Chondrocyte (in vitro differentiated cells): ENCODE results near the gene ALX4. TPM values are rescaled to one million over a fixed set of nuclear protein-coding genes. Genes with fewer than 3 reads are reported as not detected.

Experiments used
- DNase-seq: peaks from one replicate; pipeline ENCODE4 v3.0.0; 2021; ENCODE audit warnings: mixed read lengths, low spot score
- H3K27ac Mint-ChIP-seq: one replicate; pipeline ENCODE4 v1.8.0; 2021; ENCODE audit warnings: mild to moderate bottlenecking, moderate library complexity, mixed read lengths; ENCODE audit not compliant: unreplicated experiment
- H3K27me3 Mint-ChIP-seq: 2 replicates; pipeline ENCODE4 v1.8.0; 2021; ENCODE audit warnings: low read depth, mixed read lengths
- H3K36me3 Mint-ChIP-seq: 2 replicates; pipeline ENCODE4 v1.8.0; 2021; ENCODE audit warnings: low read depth, mixed read lengths
- H3K4me1 Mint-ChIP-seq: 2 replicates; pipeline ENCODE4 v1.8.0; 2021; ENCODE audit warnings: low read depth, mild to moderate bottlenecking, mixed read lengths
- H3K4me3 Mint-ChIP-seq: one replicate; pipeline ENCODE4 v1.8.0; 2021; ENCODE audit warnings: mild to moderate bottlenecking, moderate library complexity, mixed read lengths; ENCODE audit not compliant: unreplicated experiment
- H3K9me3 Mint-ChIP-seq: 2 replicates; pipeline ENCODE4 v1.8.0; 2021; ENCODE audit warnings: low read depth, mixed read lengths
- total RNA-seq: library from RNA; stranded (reverse); gene quantifications from 3 replicates; pipeline ENCODE4 v1.2.1, GENCODE V29; 2021
- TF ChIP-seq, protein P1 (sequence below): fragments of 200-600 bp; sonication (generic); IDR thresholded peaks from 2 replicates; pipeline ENCODE4 v1.5.0; 2021; ENCODE audit warnings: antibody characterized with exemption, mild to moderate bottlenecking, moderate library complexity

Gene ALX4
- total RNA-seq, 1 donor from 2014 or later: not detected

DNA sequence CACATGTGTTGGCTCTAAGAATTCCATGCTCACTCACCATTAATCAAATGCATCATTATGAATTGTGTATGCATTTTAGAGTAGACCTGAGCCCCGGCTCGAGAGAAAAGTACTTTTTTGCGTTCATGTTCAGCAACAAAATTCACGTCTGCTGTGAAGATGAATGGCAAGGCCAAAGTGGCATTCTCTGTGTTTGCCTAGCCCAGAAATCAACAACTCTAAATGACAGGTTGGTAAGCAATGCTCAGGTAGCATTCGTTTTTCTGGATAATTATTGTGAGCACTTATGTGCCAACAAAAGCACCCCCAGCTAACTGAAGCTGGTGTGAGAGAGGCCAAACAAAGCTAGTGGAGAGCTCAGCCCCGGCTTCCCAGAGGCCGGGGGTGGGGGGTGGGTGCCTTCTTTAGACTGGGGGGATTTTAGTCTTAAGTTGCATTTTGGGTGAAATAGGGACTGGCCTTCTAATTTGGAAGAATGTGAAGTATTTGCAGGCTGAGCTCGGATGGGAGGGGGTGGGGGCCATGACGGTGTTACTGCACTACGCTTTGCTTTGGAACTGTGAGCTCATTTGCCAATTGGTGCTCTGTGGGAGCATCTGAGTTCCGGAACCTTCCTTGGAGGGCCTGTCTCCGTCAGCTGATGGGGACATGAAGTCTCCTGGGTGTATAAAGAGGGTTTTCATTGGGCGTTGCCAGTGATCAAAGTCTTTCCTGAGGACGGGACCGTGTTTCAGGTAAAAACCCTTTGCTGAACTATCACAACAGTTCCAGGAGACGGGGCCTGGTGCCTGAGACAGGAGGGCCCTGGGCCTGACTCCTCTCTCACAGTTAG, 29.0 kb upstream of the ALX4 start:
- no peak for DNase-seq
- Mint-ChIP-seq H3K36me3 (no peaks in the 10 kb centered on the region), H3K4me1 (no peaks in the 10 kb centered on the region), H3K9me3 (no peaks in the 10 kb centered on the region), H3K27ac (no peak overlapping the region), H3K4me3 (no peak overlapping the region), H3K27me3 (peaks cover 44% of the 10 kb centered on the region)
- TF ChIP-seq, protein P1, sequence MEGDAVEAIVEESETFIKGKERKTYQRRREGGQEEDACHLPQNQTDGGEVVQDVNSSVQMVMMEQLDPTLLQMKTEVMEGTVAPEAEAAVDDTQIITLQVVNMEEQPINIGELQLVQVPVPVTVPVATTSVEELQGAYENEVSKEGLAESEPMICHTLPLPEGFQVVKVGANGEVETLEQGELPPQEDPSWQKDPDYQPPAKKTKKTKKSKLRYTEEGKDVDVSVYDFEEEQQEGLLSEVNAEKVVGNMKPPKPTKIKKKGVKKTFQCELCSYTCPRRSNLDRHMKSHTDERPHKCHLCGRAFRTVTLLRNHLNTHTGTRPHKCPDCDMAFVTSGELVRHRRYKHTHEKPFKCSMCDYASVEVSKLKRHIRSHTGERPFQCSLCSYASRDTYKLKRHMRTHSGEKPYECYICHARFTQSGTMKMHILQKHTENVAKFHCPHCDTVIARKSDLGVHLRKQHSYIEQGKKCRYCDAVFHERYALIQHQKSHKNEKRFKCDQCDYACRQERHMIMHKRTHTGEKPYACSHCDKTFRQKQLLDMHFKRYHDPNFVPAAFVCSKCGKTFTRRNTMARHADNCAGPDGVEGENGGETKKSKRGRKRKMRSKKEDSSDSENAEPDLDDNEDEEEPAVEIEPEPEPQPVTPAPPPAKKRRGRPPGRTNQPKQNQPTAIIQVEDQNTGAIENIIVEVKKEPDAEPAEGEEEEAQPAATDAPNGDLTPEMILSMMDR: no peak

DNA sequence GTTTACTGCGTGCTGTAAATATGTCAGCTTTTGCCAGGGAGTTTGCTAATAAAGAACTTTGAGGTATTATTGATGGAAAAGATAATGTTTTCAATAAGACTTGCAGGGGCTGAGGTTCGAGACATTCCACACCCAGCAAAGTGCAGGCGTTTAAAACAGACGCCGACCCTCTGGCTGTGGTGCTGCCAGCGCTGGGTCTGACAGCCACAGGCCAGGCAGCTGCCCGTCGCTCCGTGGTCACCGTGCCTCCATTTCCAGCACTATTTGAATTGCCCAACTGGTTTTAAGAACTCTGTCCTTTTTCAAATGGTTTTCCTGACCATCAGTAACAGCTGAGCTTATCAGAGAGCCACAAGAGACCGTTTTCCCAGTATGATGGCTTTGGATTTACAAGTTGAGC, 28.1 kb upstream of the ALX4 start:
- H3K4me3 Mint-ChIP-seq: no peak overlapping the region
- H3K27ac Mint-ChIP-seq: no peak overlapping the region
- TF ChIP-seq, protein P1: no peak
- H3K27me3 Mint-ChIP-seq: peaks cover 44% of the 10 kb centered on the region
- H3K9me3 Mint-ChIP-seq: no peaks in the 10 kb centered on the region
- DNase-seq: no peak
- H3K36me3 Mint-ChIP-seq: no peaks in the 10 kb centered on the region
- no peaks in the 10 kb centered on the region for H3K4me1 Mint-ChIP-seq

DNA sequence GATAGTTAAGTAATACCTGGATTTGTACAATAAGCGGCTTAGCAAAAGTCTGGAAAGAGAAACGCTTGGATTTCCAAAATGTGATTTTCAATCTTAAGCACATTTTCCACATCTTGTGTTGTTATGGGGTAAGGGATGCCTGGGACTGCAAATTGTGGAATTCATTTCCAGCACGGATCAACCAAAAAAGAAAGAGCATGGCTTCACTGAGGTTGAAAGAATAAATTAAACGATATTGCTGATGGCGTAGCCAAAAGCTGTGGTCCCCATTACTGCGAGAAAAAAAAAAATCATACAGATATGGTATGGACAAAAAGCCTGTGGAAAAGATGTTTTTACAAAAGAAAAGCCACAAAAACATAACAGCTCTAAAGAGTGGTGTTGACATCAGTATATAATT, 26.0 kb upstream of the ALX4 start:
- Mint-ChIP-seq H3K4me1 (no peaks in the 10 kb centered on the region), H3K36me3 (no peaks in the 10 kb centered on the region), H3K27me3 (peaks cover 51% of the 10 kb centered on the region), H3K9me3 (no peaks in the 10 kb centered on the region), H3K27ac (no peak overlapping the region), H3K4me3 (no peak overlapping the region)
- TF ChIP-seq, protein P1: no peak
- DNase-seq: no peak

DNA sequence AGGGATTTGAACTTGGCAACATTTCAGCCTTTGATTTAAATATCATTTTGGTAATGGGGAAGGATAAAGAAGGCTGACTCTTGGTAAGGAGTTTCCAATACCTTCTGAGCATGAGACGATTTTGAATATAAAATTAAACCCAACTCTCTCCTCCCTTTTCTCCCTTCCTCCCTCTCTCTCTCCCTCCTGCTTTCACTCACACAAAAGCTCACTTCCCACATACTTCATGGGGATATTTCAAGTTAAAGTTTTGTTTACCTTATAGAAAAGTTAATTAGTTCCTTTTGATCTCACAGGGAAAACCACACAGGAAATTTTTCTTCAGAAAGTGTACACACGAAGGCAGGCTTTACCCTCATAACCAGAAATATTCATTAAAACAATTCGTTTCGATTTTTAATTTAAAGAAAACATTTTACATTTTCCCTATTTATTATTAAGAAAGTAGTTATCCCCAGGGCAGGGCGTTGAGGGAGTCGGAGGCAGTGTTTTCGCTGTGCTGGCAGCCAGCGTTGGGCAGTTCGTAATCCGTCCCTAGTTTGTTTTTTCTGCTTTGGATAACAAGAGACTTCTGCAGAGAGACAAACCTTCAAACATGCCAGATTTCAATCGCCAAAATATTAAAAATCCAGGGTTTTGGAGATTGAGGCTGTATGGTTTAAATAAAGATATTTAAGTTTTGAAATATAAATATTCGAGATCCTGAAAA, 25.3 kb upstream of the ALX4 start:
- Mint-ChIP-seq H3K27me3 (peaks cover 56% of the 10 kb centered on the region), H3K4me1 (no peaks in the 10 kb centered on the region), H3K27ac (no peak overlapping the region), H3K36me3 (no peaks in the 10 kb centered on the region), H3K9me3 (no peaks in the 10 kb centered on the region), H3K4me3 (no peak overlapping the region)
- no peak for DNase-seq
- TF ChIP-seq, protein P1: no peak

- Mint-ChIP-seq H3K4me3 (no peak overlapping the region), H3K4me1 (no peaks in the 10 kb centered on the region), H3K36me3 (no peaks in the 10 kb centered on the region), H3K27ac (no peak overlapping the region), H3K27me3 (peaks cover 61% of the 10 kb centered on the region), H3K9me3 (no peaks in the 10 kb centered on the region)
- TF ChIP-seq, protein P1: no peak
- DNase-seq: no peak
These were observed 24.5 kb upstream of the ALX4 start for GRCh38 chr11:44334356-44335004.
